ENCODE data around the gene ARMC6. TPM values are rescaled to one million over a fixed set of nuclear protein-coding genes. Genes with fewer than 3 reads are reported as not detected.

Gene ARMC6
- polyA plus RNA-seq, 1 donor: 26.0 TPM

DNA sequence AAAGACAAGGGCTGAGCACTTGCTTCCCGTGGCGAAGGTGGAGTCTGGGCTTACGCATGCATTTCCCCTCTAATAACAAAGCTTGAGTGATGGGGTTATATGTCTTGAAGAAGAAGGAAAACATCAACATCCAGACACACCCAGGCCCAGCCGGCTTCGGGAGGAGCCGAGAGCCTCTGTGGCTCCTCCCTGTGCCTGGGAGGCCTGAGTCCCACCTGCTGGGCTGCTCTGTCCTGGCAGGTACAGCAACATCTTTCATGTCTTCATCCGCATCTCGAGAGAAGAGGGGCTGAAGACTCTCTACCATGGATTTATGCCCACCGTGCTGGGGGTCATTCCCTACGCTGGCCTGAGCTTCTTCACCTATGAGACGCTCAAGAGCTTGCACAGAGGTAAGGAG, 74.3 kb downstream of the ARMC6 start:
- DNase-seq (ENCODE audit: low read depth): no peak

Other genes starting within 250 kb of the ARMC6 start
- gene COMP, start 242.3 kb upstream of the ARMC6 start, polyA plus RNA-seq (ENCODE audit: insufficient read length): 4.0 TPM
- gene UPF1, start 201.6 kb upstream of the ARMC6 start, polyA plus RNA-seq (ENCODE audit: insufficient read length): 34.1 TPM
- gene CERS1, start 137.4 kb upstream of the ARMC6 start, polyA plus RNA-seq (ENCODE audit: insufficient read length): 40.8 TPM
- 74.9 TPM for gene COPE, start 114.2 kb upstream of the ARMC6 start, polyA plus RNA-seq (ENCODE audit: insufficient read length)
- gene DDX49, start 113.9 kb upstream of the ARMC6 start, polyA plus RNA-seq (ENCODE audit: insufficient read length): 36.0 TPM
- gene HOMER3, start 92.4 kb upstream of the ARMC6 start, polyA plus RNA-seq (ENCODE audit: insufficient read length): 66.7 TPM
- 68.5 TPM for gene SUGP2, start 86 bp upstream of the ARMC6 start, polyA plus RNA-seq (ENCODE audit: insufficient read length)
- 12.0 TPM for gene SLC25A42, start 30.4 kb downstream of the ARMC6 start, polyA plus RNA-seq (ENCODE audit: insufficient read length)
- gene TMEM161A, start 104.9 kb downstream of the ARMC6 start, polyA plus RNA-seq (ENCODE audit: insufficient read length): 30.8 TPM
- 2.2 TPM for gene MEF2B, start 136.7 kb downstream of the ARMC6 start, polyA plus RNA-seq (ENCODE audit: insufficient read length)
- gene BORCS8, start 158.5 kb downstream of the ARMC6 start, polyA plus RNA-seq (ENCODE audit: insufficient read length): 12.0 TPM
- 66.5 TPM for gene RFXANK, start 158.7 kb downstream of the ARMC6 start, polyA plus RNA-seq (ENCODE audit: insufficient read length)
- gene NR2C2AP, start 169.8 kb downstream of the ARMC6 start, polyA plus RNA-seq (ENCODE audit: insufficient read length): 7.7 TPM
- 0.16 TPM for gene NCAN, start 178.4 kb downstream of the ARMC6 start, polyA plus RNA-seq (ENCODE audit: insufficient read length)
- gene TM6SF2, start 239.7 kb downstream of the ARMC6 start, polyA plus RNA-seq (ENCODE audit: insufficient read length): 2.0 TPM

Data from forelimb muscle (tissue), 1 donor.